SK-N-MC (cell line): ENCODE data around the gene RCAN2.

Source experiments
- EZH2 ChIP-seq: fragments of 200-600 bp; sonication (generic); IDR thresholded peaks from one replicate; pipeline ENCODE4 v1.6.1; 2017; ENCODE audit warnings: antibody characterized with exemption
- FOXP2 ChIP-seq: optimal IDR thresholded peaks from 2 replicates; pipeline ENCODE3; 2011; ENCODE audit warnings: mild to moderate bottlenecking, moderate library complexity; ENCODE audit not compliant: insufficient read depth; ENCODE audit errors: extremely low read length, control extremely low read depth
- POLR2AphosphoS5 ChIP-seq: IDR thresholded peaks from 2 replicates; pipeline ENCODE4 v1.6.1; 2012; ENCODE audit warnings: mild to moderate bottlenecking, low read depth, low read length, borderline replicate concordance

DNA sequence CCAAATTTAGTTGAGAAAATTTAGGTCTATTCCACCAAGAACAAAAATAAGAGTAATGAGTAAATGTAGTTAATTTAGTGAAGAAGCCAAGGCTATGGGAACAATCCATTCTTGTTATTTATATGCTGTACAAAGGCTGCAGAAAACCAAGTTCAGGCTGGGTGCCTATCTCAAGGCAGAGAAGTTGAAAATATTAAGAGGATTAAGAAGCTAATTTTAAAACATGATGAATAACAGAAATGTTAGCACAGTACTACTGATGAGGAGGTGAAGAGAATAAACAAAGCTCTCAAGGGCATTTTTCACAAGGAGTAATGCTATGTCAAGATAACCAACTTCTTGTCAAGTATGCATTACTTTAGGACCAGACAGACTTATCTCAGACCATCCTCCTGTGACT lies 68.6 kb downstream of the RCAN2 start:
- TF ChIP-seq POLR2AphosphoS5, result no peak
- TF ChIP-seq EZH2, result no peak
- no peak for TF ChIP-seq FOXP2
